HG02884 (cell line): ENCODE data around the gene RUFY3.
"Not testable (repeated sequence)": the region's sequence is repeated elsewhere in the genome, so short reads cannot be mapped to it uniquely, and the experiment has no call there.

Experiments used
- ATAC-seq: cut with Tn5 transposase; IDR thresholded peaks from one replicate; pipeline ENCODE4 v1.9.1; 2021; ENCODE audit warnings: mild to moderate bottlenecking, moderate library complexity; ENCODE audit not compliant: unreplicated experiment

RUFY3 gene

DNA sequence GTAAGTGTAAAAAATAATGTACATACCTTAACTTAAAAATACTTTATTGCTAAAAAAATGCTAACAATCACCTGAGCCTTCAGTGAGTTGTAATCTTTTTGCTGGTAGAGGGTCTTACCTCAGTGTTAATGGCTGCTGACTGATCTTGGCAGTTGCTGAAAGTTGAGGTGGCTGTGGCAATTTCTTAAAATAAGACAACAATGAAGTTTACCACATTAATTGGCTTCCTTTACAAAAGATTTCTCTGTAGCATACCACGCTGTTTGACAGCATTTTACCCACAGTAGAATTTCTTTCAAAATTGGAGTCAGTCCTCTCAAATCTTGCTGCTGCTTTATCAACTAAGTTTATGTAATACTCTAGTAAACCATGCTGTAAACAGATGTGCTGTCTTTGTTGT, 47.6 kb downstream of the RUFY3 start:
- ATAC-seq, result not testable (repeated sequence)

DNA sequence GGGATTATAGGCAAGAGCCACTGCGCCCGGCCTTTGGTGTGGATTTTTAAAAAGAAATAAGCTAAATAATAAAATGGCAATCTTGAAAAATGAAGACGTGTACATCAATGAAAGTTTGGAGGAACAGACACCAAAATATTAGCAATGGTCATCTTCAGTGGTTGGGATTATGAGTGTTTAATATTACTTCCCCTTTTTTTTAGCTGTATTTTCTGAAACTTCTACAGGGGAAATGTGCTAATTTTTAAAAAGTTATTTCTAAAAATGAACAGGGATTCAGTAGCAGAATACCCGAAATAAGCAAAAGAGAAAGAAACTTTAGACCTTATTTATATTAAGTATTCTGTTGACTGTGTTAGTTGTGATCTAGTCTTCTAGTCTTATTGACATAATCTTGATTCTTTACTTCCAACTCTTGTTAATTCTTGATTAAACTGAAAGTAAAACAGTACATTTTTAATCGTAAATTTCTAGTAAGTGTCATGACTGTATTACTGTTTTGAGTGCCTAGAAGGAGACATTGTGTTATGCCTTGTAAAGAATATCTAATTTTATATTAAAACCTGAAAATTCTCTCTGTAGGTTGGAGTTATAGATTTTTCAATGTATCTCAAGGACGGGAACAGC, 51.3 kb downstream of the RUFY3 start:
- no peak for ATAC-seq

GRCh38 chr4:70778888-70779422, 57.2 kb downstream of the RUFY3 start:
- ATAC-seq, result no peak

DNA sequence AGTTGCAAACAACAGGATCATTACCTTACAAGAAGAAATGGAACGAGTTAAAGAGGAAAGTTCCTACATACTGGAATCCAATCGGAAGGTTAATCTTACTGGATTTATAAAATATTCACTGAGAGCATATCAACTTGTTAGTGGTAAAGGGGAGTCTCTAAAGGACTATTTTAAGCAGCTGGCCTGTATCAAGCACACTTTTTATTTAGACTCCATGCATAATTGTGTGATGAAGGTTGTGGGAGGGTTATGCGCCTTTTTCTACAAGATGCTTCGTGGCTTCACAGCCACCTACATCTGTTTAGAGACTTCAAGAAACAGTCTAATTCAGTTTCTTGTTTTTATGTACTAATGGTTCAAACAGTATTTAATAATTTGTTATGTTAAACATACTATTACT, 61.3 kb downstream of the RUFY3 start:
- no peak for ATAC-seq

- ATAC-seq, result no peak
Observed at GRCh38 chr4:70787496-70787895, 65.7 kb downstream of the RUFY3 start.

GRCh38 chr4:70788733-70789132, 67.0 kb downstream of the RUFY3 start:
- no peak for ATAC-seq

- no peak for ATAC-seq
Observed at GRCh38 chr4:70793626-70794025, 71.9 kb downstream of the RUFY3 start.

- ATAC-seq, result peak; percentile 92
Observed at GRCh38 chr4:70801265-70801809, 79.6 kb downstream of the RUFY3 start.

- no peak for ATAC-seq
Observed at GRCh38 chr4:70802928-70803580, 81.3 kb downstream of the RUFY3 start.

GRCh38 chr4:70808151-70808550, 86.4 kb downstream of the RUFY3 start:
- no peak for ATAC-seq

DNA sequence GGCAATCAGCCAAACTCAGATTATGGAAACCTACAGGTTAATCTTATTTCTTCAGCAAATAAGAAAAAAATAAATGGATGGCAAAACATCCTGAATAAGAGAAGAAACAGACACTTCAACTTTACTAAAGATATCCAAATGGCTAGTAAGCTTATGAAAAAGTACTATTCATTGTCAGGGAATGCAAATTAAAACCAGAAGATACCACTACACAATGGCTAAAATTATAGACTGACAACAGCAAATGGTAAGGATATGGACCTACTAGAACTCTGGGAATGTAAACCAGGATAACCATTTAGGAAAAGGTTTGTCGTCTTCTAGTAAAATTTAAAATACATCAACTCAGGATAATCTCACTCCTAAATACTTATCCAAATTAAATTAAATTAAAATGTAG, 93.6 kb downstream of the RUFY3 start:
- ATAC-seq, result no peak

GRCh38 chr4:70816894-70817293, 95.1 kb downstream of the RUFY3 start:
- no peak for ATAC-seq

- ATAC-seq, result no peak
Observed at GRCh38 chr4:70818173-70818855, 96.5 kb downstream of the RUFY3 start.

- no peak for ATAC-seq
Observed at GRCh38 chr4:70818921-70819320, 97.2 kb downstream of the RUFY3 start.

DNA sequence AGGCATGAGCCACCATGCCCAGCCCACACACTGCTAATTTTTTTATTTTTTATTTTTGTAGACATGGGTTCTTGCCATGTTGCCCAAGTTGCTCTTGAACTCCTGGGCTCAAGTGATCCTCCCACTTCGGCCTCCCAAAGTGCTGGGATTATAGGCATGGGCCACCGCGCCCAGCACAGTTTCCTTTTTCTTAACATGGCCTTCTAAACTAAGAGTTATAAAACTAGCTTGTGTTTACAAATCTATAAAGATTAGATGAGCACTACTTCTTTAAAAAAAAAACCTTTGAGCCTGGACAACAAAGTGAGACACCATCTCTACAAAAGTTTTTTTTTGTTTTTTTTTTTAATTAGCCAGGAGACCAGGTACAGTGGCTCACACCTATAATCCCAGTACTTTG, 107.3 kb downstream of the RUFY3 start:
- no peak for ATAC-seq

DNA sequence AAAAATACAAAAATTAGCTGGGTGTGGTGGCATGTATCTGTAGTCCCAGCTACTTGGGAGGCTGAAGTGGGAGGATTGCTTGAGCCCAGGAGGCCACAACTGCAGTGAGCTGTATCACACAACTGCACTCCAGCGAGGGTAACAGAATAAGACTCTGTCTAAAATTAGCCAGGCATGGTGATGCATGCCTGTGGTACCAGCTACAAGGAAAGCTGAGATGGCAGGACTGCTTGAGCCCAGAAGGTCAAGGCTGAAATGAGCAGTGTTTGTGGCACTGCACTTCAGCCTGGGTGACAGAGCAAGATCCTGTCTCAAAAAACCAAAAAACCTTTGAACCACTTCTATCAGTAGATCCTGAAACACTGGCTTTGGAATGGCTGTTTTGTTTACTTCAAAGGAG, 107.7 kb downstream of the RUFY3 start:
- no peak for ATAC-seq

DNA sequence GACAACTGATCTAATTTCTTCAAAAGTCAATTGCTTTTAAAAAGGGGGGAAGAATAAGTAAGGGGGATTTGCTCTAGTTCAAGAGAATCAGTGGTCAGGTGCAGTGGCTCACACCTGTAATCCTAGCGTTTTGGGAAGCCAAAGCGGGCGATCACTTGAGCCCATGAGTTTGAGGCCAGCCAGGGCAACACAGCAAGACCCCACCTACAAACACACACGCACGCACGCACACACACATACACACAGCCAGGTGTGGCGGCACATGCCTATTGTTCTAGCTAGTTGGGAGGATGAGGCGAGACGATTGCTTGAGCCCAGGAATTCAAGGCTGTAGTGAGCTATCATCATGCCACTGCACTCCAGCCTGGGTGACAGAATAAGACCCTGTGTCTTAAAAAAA, 108.3 kb downstream of the RUFY3 start:
- ATAC-seq, result no peak

GRCh38 chr4:70831293-70831692, 109.5 kb downstream of the RUFY3 start:
- ATAC-seq, result no peak

GRCh38 chr4:70833675-70834074, 111.9 kb downstream of the RUFY3 start:
- no peak for ATAC-seq

DNA sequence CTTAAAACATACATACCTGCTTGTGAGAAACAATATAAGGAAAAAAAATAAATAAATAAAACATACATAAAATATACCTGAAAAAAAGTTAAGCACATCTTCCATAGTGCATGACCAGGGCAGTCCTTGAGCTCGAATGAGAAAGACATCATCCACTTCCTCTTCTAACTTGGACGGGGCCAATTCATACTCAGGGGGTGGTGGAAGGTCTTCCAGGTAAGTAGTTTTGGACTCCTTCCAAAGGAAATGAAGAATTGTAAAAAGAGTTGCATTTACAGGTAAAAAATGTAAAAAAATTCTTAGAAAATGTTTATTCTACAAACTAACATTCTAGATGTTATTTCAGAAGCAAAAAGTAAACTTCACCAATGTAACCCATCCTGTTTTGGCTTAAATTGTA, 114.3 kb downstream of the RUFY3 start:
- no peak for ATAC-seq

- ATAC-seq, result no peak
Observed at GRCh38 chr4:70838204-70838603, 116.4 kb downstream of the RUFY3 start.
